HL-60 (cell line): Measurements from ENCODE around the gene CABCOCO1.

Experiments
- DNase-seq, 2 experiments: peaks; one replicate each; pipeline ENCODE4 v3.0.0-alpha.2; 2010 to 2020; ENCODE audit warnings: low read depth in 1 of 2, low spot score in 1 of 2
- H3K27ac ChIP-seq: fragments of 250-450 bp; sonication (Bioruptor Pico); replicated peaks from 2 replicates; pipeline ENCODE4 v1.5.1; 2020; ENCODE audit warnings: mild to moderate bottlenecking, moderate library complexity
- H3K27me3 ChIP-seq: fragments of 250-450 bp; sonication (Bioruptor Pico); 2 replicates; pipeline ENCODE4 v1.5.1; 2021; ENCODE audit warnings: mild to moderate bottlenecking, moderate library complexity; ENCODE audit not compliant: insufficient read depth, poor library complexity, severe bottlenecking
- H3K4me3 ChIP-seq: replicated peaks from 2 replicates; pipeline ENCODE4 v1.5.1; 2011; ENCODE audit warnings: mild to moderate bottlenecking, control low read depth, low read length; ENCODE audit not compliant: insufficient read depth
- GABPA ChIP-seq: IDR thresholded peaks from 2 replicates; pipeline ENCODE4 v1.6.1; 2012; ENCODE audit warnings: low read depth
- POLR2AphosphoS5 ChIP-seq: IDR thresholded peaks from 2 replicates; pipeline ENCODE4 v1.6.1; 2012; ENCODE audit warnings: low read depth
- SPI1 ChIP-seq: IDR thresholded peaks from 2 replicates; pipeline ENCODE4 v1.6.1; 2012; ENCODE audit warnings: low read depth, mild to moderate bottlenecking, borderline replicate concordance
- TF ChIP-seq, protein P1 (sequence below): IDR thresholded peaks from one replicate; pipeline ENCODE4 v1.5.1; 2011; ENCODE audit warnings: low read length, control low read depth, inconsistent platforms; ENCODE audit not compliant: insufficient read depth
- TF ChIP-seq, protein P2 (sequence below): IDR thresholded peaks from 2 replicates; pipeline ENCODE4 v1.6.1; 2012; ENCODE audit warnings: low read depth; ENCODE audit not compliant: insufficient replicate concordance

The CABCOCO1 gene

GRCh38 chr10:61792921-61793320, 130.2 kb downstream of the CABCOCO1 start:
- DNase-seq, result no peak
- no peak overlapping the region for H3K27ac ChIP-seq
- TF ChIP-seq, protein P1, sequence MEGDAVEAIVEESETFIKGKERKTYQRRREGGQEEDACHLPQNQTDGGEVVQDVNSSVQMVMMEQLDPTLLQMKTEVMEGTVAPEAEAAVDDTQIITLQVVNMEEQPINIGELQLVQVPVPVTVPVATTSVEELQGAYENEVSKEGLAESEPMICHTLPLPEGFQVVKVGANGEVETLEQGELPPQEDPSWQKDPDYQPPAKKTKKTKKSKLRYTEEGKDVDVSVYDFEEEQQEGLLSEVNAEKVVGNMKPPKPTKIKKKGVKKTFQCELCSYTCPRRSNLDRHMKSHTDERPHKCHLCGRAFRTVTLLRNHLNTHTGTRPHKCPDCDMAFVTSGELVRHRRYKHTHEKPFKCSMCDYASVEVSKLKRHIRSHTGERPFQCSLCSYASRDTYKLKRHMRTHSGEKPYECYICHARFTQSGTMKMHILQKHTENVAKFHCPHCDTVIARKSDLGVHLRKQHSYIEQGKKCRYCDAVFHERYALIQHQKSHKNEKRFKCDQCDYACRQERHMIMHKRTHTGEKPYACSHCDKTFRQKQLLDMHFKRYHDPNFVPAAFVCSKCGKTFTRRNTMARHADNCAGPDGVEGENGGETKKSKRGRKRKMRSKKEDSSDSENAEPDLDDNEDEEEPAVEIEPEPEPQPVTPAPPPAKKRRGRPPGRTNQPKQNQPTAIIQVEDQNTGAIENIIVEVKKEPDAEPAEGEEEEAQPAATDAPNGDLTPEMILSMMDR, result no peak
- TF ChIP-seq SPI1 (no peak), GABPA (no peak), POLR2AphosphoS5 (no peak)
- TF ChIP-seq, protein P2, sequence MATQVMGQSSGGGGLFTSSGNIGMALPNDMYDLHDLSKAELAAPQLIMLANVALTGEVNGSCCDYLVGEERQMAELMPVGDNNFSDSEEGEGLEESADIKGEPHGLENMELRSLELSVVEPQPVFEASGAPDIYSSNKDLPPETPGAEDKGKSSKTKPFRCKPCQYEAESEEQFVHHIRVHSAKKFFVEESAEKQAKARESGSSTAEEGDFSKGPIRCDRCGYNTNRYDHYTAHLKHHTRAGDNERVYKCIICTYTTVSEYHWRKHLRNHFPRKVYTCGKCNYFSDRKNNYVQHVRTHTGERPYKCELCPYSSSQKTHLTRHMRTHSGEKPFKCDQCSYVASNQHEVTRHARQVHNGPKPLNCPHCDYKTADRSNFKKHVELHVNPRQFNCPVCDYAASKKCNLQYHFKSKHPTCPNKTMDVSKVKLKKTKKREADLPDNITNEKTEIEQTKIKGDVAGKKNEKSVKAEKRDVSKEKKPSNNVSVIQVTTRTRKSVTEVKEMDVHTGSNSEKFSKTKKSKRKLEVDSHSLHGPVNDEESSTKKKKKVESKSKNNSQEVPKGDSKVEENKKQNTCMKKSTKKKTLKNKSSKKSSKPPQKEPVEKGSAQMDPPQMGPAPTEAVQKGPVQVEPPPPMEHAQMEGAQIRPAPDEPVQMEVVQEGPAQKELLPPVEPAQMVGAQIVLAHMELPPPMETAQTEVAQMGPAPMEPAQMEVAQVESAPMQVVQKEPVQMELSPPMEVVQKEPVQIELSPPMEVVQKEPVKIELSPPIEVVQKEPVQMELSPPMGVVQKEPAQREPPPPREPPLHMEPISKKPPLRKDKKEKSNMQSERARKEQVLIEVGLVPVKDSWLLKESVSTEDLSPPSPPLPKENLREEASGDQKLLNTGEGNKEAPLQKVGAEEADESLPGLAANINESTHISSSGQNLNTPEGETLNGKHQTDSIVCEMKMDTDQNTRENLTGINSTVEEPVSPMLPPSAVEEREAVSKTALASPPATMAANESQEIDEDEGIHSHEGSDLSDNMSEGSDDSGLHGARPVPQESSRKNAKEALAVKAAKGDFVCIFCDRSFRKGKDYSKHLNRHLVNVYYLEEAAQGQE, result no peak

DNA sequence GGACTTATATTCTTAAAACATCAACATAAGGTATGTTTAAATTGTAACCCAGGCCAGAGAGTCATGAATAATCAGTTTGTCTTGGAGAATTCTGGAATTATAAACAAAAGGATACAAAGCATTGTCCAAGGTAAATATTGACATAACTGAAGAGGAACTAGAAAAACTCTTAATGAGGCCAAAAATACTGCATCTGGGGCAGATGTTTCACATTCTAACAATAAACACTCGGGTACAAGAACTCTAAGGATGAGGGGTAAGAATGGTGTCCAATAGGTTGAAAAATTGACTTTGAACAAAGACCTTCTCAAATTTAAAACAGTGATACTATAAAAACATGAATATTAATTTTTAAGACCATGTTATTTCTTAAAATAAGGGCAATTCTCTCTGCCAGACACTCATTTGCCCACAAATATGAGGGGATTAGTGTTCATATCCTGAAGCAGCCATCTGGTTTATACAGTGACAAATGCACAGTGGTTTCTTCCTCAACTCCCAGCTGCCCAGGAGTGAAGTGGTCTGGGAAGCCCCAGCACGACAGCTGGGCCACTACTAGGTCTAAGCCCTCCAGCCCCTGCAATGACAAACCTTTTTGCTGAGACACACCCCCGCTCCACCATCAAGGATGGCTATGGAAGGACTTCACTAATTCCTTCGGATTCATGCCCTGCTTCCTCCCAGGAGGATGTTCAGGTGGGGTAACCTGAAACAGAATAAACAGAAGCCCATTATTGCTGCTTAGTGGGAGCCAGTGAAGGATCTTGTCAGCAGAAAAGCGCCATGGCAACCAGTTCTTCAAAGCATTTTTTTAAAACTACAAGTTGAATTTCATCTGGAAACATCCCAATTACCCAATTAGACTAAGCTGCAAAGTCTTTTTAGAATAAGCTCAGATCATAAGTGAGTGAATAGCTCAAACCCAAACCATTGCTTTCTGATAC, 131.3 kb downstream of the CABCOCO1 start:
- Histone ChIP-seq H3K27ac (no peak overlapping the region), H3K4me3 (no peak overlapping the region), H3K27me3 (no peaks in the 10 kb centered on the region)
- no peak for DNase-seq
- no peak for TF ChIP-seq SPI1
- no peak for TF ChIP-seq GABPA
- TF ChIP-seq, protein P2, result no peak

More at GRCh38 chr10:61792921-61793320, 130.2 kb downstream of the CABCOCO1 start:
- H3K27me3 ChIP-seq, result no peaks in the 10 kb centered on the region
- no peak overlapping the region for H3K4me3 ChIP-seq

GRCh38 chr10:61795147-61795546, 132.4 kb downstream of the CABCOCO1 start:
- Histone ChIP-seq H3K27ac (no peak overlapping the region), H3K27me3 (no peaks in the 10 kb centered on the region), H3K4me3 (no peak overlapping the region)
- DNase-seq, result no peak
- TF ChIP-seq, protein P2, result no peak
- TF ChIP-seq, protein P1, result no peak
- TF ChIP-seq POLR2AphosphoS5 (no peak), SPI1 (no peak), GABPA (no peak)
